K562 (cell line): ENCODE measurements around the gene DHRS4L2. TPM values are rescaled to one million over a fixed set of nuclear protein-coding genes. Genes with fewer than 3 reads are reported as not detected.

Experiments used
- ATAC-seq: fragments of 200-7000 bp; cut with Tn5 transposase; 3 replicates; pipeline ENCODE4 v1.9.1; 2020; ENCODE audit warnings: moderate library complexity
- BruUV-seq: library from RNA; stranded (reverse); fragments of 400-500 nt; replicated peaks from 2 replicates; lab custom pipeline; 2021; lab: Mats Ljungman, UMichigan
- CTCF ChIA-PET: fragments of 300-600 bp; formaldehyde crosslinking; extraction: SDS; loops from one replicate; lab custom pipeline; 2021; ENCODE audit warnings: low intra/inter-chr PET ratio; lab: Yijun Ruan, JAX
- POLR2A ChIA-PET: fragments of 300-600, 350-650 bp; sonication (Branson Sonifier 250); formaldehyde crosslinking; extraction: SDS; loops from one replicate; lab custom pipeline; 2021; ENCODE audit warnings: antibody characterized with exemption, inconsistent platforms; lab: Yijun Ruan, JAX
- DNase-seq, 4 experiments: peaks; one replicate each; pipeline versions ENCODE4 v3.0.0 to v3.0.0-alpha.2; 2011 to 2018; ENCODE audit warnings: low spot score in 3 of 4, mixed read lengths in 3 of 4; ENCODE audit errors: extremely low read depth in 1 of 4
- FAIRE-seq: peaks from 2 replicates; lab custom pipeline; 2011; peaks lifted over from hg19 to GRCh38; lab: Jason Lieb, UNC
- H2AFZ ChIP-seq: 2 replicates; pipeline ENCODE4 v1.6.0; 2011; ENCODE audit warnings: low read depth, low read length, control low read depth, inconsistent platforms
- H3K27ac ChIP-seq: fragments of 200-600 bp; 3 replicates; pipeline ENCODE4 v1.8.0; 2011; ENCODE audit warnings: low read depth, mild to moderate bottlenecking, control low read depth, inconsistent platforms, low read length, moderate library complexity, mixed read lengths; ENCODE audit errors: extremely low read depth
- H3K27me3 ChIP-seq, 2 experiments: fragments of 300-600 bp in 1 of 2; 2 replicates in 1 of 2; 3 replicates in 1 of 2; pipeline versions ENCODE4 v1.6.0 to v1.8.0; 2011; ENCODE audit warnings: inconsistent platforms in 2 of 2, low read length in 2 of 2, mild to moderate bottlenecking in 1 of 2, mixed read lengths in 1 of 2, moderate library complexity in 1 of 2; ENCODE audit not compliant: control insufficient read depth in 2 of 2, insufficient read depth in 2 of 2
- H3K36me3 ChIP-seq: fragments of 300-600 bp; 3 replicates; pipeline ENCODE4 v1.8.0; 2011; ENCODE audit warnings: mild to moderate bottlenecking, low read length, inconsistent platforms; ENCODE audit not compliant: control insufficient read depth, insufficient read depth
- H3K4me1 ChIP-seq, 2 experiments: fragments of 200-600 bp in 1 of 2; replicated peaks in 1 of 2; 2 replicates in 1 of 2; 3 replicates in 1 of 2; pipeline versions ENCODE4 v1.5.1 to v1.8.0; 2011; ENCODE audit warnings: inconsistent platforms in 2 of 2, low read length in 2 of 2, mild to moderate bottlenecking in 1 of 2, mixed read lengths in 1 of 2, moderate library complexity in 1 of 2; ENCODE audit not compliant: control insufficient read depth in 2 of 2, insufficient read depth in 2 of 2
- H3K4me2 ChIP-seq: 2 replicates; pipeline ENCODE4 v1.6.1; 2011; ENCODE audit warnings: low read length, control low read depth, inconsistent platforms, mixed read lengths; ENCODE audit not compliant: insufficient read depth
- H3K4me3 ChIP-seq: fragments of 200-600 bp; sonication (generic), shearing (Covaris generic); 2 replicates; pipeline ENCODE4 v1.5.1; 2016; ENCODE audit warnings: control low read depth, inconsistent platforms
- H3K79me2 ChIP-seq: fragments of 200-600 bp; 3 replicates; pipeline ENCODE4 v1.8.0; 2011; ENCODE audit warnings: low read length, inconsistent platforms; ENCODE audit not compliant: control insufficient read depth, insufficient read depth
- H3K9ac ChIP-seq, 2 experiments: 2 replicates each; pipeline versions ENCODE4 v1.6.0 to v1.6.1; 2011; ENCODE audit warnings: low read depth in 2 of 2, low read length in 2 of 2, control low read depth in 1 of 2, inconsistent platforms in 1 of 2, mild to moderate bottlenecking in 1 of 2, mixed read lengths in 1 of 2; ENCODE audit not compliant: insufficient read depth in 1 of 2
- H3K9me1 ChIP-seq: one replicate; pipeline ENCODE4 v1.6.0; 2011; ENCODE audit warnings: inconsistent platforms, mild to moderate bottlenecking, low read length, moderate library complexity; ENCODE audit not compliant: control insufficient read depth, insufficient read depth
- H3K9me3 ChIP-seq: replicated peaks from 2 replicates; pipeline ENCODE4 v1.5.1; 2011; ENCODE audit warnings: low read depth, low read length, inconsistent platforms; ENCODE audit not compliant: control insufficient read depth, insufficient read depth
- H4K20me1 ChIP-seq: replicated peaks from 2 replicates; pipeline ENCODE4 v1.6.1; 2011; ENCODE audit warnings: low read length, inconsistent platforms, mixed read lengths; ENCODE audit not compliant: control insufficient read depth, insufficient read depth
- C11orf30 ChIP-seq: fragments of 450-650 bp; IDR thresholded peaks from 2 replicates; pipeline ENCODE4 v1.6.1; 2016; ENCODE audit warnings: low read depth, mild to moderate bottlenecking
- CBFA2T2 ChIP-seq: fragments of 450-650 bp; conservative IDR thresholded peaks from 2 replicates; pipeline ENCODE4 v1.6.1; 2017; ENCODE audit warnings: mild to moderate bottlenecking
- CEBPG ChIP-seq, 3 experiments: fragments of 200-800 bp in 1 of 3; sonication (Bioruptor generic) in 1 of 3; sonication (generic) in 1 of 3; formaldehyde crosslinking in 1 of 3; IDR thresholded peaks in 2 of 3; conservative IDR thresholded peaks in 1 of 3; 2 replicates each; pipeline versions ENCODE4 v1.6.1 to v1.8.0; 2016 to 2022; ENCODE audit warnings: missing compliant biosample characterization in 2 of 3, missing genetic modification characterization in 2 of 3, mild to moderate bottlenecking in 1 of 3, missing genetic modification reagents in 1 of 3
- DEAF1 ChIP-seq: fragments of 450-650 bp; formaldehyde crosslinking; IDR thresholded peaks from 2 replicates; pipeline ENCODE4 v1.4.0; 2020; ENCODE audit warnings: mild to moderate bottlenecking, moderate library complexity
- DPF2 ChIP-seq: fragments of 450-650 bp; IDR thresholded peaks from 2 replicates; pipeline ENCODE4 v1.6.1; 2016
- HIVEP1 ChIP-seq: fragments of 250-450 bp; sonication (Bioruptor Pico); IDR thresholded peaks from 2 replicates; pipeline ENCODE4 v1.4.0; 2020; ENCODE audit warnings: mild to moderate bottlenecking
- MCM5 ChIP-seq: fragments of 450-650 bp; IDR thresholded peaks from 2 replicates; pipeline ENCODE4 v1.6.1; 2016; ENCODE audit warnings: low read depth
- MLX ChIP-seq, 2 experiments: fragments of 450-650 bp in 1 of 2; sonication (generic) in 1 of 2; formaldehyde crosslinking; conservative IDR thresholded peaks; 2 replicates each; pipeline versions ENCODE4 v1.4.0 to v1.8.1; 2020 to 2022; ENCODE audit warnings: mild to moderate bottlenecking in 1 of 2, missing genetic modification reagents in 1 of 2
- NFE2 ChIP-seq: IDR thresholded peaks from 2 replicates; pipeline ENCODE4 v1.6.1; 2014; ENCODE audit warnings: antibody characterized with exemption, low read depth
- NR3C1 ChIP-seq: sonication (generic); formaldehyde crosslinking; IDR thresholded peaks from 2 replicates; pipeline ENCODE4 v1.8.1; 2022; ENCODE audit warnings: missing genetic modification reagents
- OTX1 ChIP-seq: fragments of 450-650 bp; formaldehyde crosslinking; IDR thresholded peaks from 2 replicates; pipeline ENCODE4 v1.4.0; 2022; ENCODE audit warnings: mild to moderate bottlenecking
- SOX6 ChIP-seq: fragments of 450-650 bp; IDR thresholded peaks from 2 replicates; pipeline ENCODE4 v1.6.1; 2014; ENCODE audit warnings: mild to moderate bottlenecking
- TAF1 ChIP-seq: IDR thresholded peaks from 2 replicates; pipeline ENCODE4 v1.6.1; 2011; ENCODE audit warnings: mild to moderate bottlenecking, low read length, moderate library complexity; ENCODE audit not compliant: insufficient read depth, control insufficient read depth, severe bottlenecking; ENCODE audit errors: extremely low read depth
- TAL1 ChIP-seq: fragments of 450-650 bp; IDR thresholded peaks from 2 replicates; pipeline ENCODE4 v1.6.1; 2016; ENCODE audit warnings: mild to moderate bottlenecking
- TBP ChIP-seq: optimal IDR thresholded peaks from 2 replicates; pipeline ENCODE3; 2011; ENCODE audit warnings: low read depth, low read length, improper control_type of control experiment
- TEAD4 ChIP-seq, 2 experiments: sonication (generic) in 1 of 2; formaldehyde crosslinking in 1 of 2; IDR thresholded peaks; 2 replicates each; pipeline versions ENCODE4 v1.6.1 to v1.8.0; 2012 to 2022; ENCODE audit warnings: borderline replicate concordance in 1 of 2, inconsistent platforms in 1 of 2, low read length in 1 of 2, mild to moderate bottlenecking in 1 of 2, missing genetic modification reagents in 1 of 2
- TRIM24 ChIP-seq, 2 experiments: fragments of 450-650 bp; IDR thresholded peaks; 2 replicates each; pipeline ENCODE4 v1.6.1; 2016
- ZNF121 ChIP-seq: sonication (generic); formaldehyde crosslinking; conservative IDR thresholded peaks from 2 replicates; pipeline ENCODE4 v1.8.0; 2022; ENCODE audit warnings: missing genetic modification reagents
- ZNF395 ChIP-seq: fragments of 200-800 bp; sonication (Bioruptor generic); IDR thresholded peaks from 2 replicates; pipeline ENCODE4 v1.6.1; 2017; ENCODE audit warnings: missing genetic modification characterization, missing compliant biosample characterization
- ZNF699 ChIP-seq: fragments of 250-450 bp; sonication (Bioruptor Pico); IDR thresholded peaks from 2 replicates; pipeline ENCODE4 v1.8.0; 2021; ENCODE audit warnings: mild to moderate bottlenecking, moderate library complexity; ENCODE audit not compliant: insufficient replicate concordance
- WGBS: fragments of 100-300 bp; shearing (Covaris generic); methylation state at CpG from one replicate; pipeline ENCODE4 v1.1.6; 2016; ENCODE audit warnings: low coverage, mixed read lengths; ENCODE audit not compliant: insufficient coverage; ENCODE audit errors: missing lambda C conversion rate; 5-methylcytosine and 5-hydroxymethylcytosine counted together
- in situ Hi-C: fragments of 300-500 bp; cut with MboI; formaldehyde crosslinking; loops from 4 replicates; pipeline ENCODE4 v1.15.0; 2018; ENCODE audit warnings: inconsistent platforms, mixed read lengths
- intact Hi-C: fragments of 100-400 bp; cut with micrococcal nuclease; formaldehyde crosslinking; loops from 2 replicates; pipeline ENCODE4 v1.14.2; 2022
- polyA plus RNA-seq, 8 experiments: library from polyadenylated mRNA; depleted of rRNA in 4 of 8; stranded (reverse) in 5 of 8; unstranded in 3 of 8; fragments of >200 nt; fragmentation: Nextera tagmentation in 2 of 8; fragmentation: Illumina TruSeq in 1 of 8; extraction: Ambion mirVana in 2 of 8; extraction: Trizol in 1 of 8; gene quantifications; 2 replicates each; pipeline versions ENCODE4 v1.2.1 to v1.2.3, GENCODE V29; 2011 to 2014; ENCODE audit warnings: inconsistent platforms in 1 of 8, missing spikeins in 1 of 8
- total RNA-seq, 7 experiments: library from RNA; depleted of rRNA in 6 of 7; stranded (reverse); fragments of >200 nt in 6 of 7; fragmentation: Illumina TruSeq in 2 of 7; extraction: Trizol in 2 of 7; gene quantifications; 2 replicates each; pipeline versions ENCODE4 v1.2.1 to v1.2.3, GENCODE V29; 2011 to 2021; ENCODE audit warnings: low replicate concordance in 1 of 7

DHRS4L2 gene
- total and polyA plus RNA-seq, 9 of the 15 experiments (the other 6 are each of a cell fraction or from before 2014, with no cell fraction given), result 2.3 to 13.7 (median 8.1) TPM

- no peaks in the 10 kb centered on the region for H3K9me1 ChIP-seq
- WGBS, result 15% methylated on average over 2 of the region's 2 CpGs
- H3K79me2 ChIP-seq, result no peaks in the 10 kb centered on the region
- peaks cover 0 to 4% of the 10 kb centered on the region in 2 experiments; a peak in 2 of 5 replicates for H3K4me1 ChIP-seq
- H3K4me3 ChIP-seq, result no peak overlapping the region
- H3K9me3 ChIP-seq, result no peaks in the 10 kb centered on the region; the same call in none of the 2 replicates
- ChIA-PET POLR2A (no interaction called here), CTCF (no interaction called here)
- no peaks in the 10 kb centered on the region for H4K20me1 ChIP-seq
- H3K4me2 ChIP-seq, result no peak overlapping the region
- no TSS peak for BruUV-seq
- H3K27ac ChIP-seq, result no peak overlapping the region
- FAIRE-seq (no peak), ATAC-seq (no peak), DNase-seq (no peak)
- intact Hi-C loops, result no loop called here
- no peaks in the 10 kb centered on the region for H3K36me3 ChIP-seq
- no peaks in the 10 kb centered on the region for H3K27me3 ChIP-seq
- no peak overlapping the region for H2AFZ ChIP-seq
- H3K9ac ChIP-seq, result no peak overlapping the region
- in situ Hi-C loops, result no loop called here
- TF ChIP-seq MCM5 (no peak), ZNF699 (CRISPR knock-in tag) (no peak), HIVEP1 (CRISPR knock-in tag) (no peak), NR3C1 (CRISPR knock-in tag) (no peak), MLX (CRISPR knock-in tag; conservative IDR thresholded peaks at IDR 0.05) (no peak), TEAD4 (IDR thresholded peaks at IDR 0.05; ENCODE audit: low read length) (peak; percentile 55), TEAD4 (CRISPR knock-in tag; IDR thresholded peaks at IDR 0.05; ENCODE audit: borderline replicate concordance) (no peak), DEAF1 (CRISPR knock-in tag) (no peak), C11orf30 (peak; percentile 23; the same call in 1 of the 2 replicates), ZNF121 (CRISPR knock-in tag) (no peak), TRIM24 (IDR thresholded peaks at IDR 0.05) (no peak; a peak in 1 of 4 replicates), CEBPG (CRISPR knock-in tag; IDR thresholded peaks at IDR 0.05) (no peak), CEBPG (tag; conservative IDR thresholded peaks at IDR 0.05 in 1 of 2, IDR thresholded peaks at IDR 0.05 in 1 of 2) (peak; percentile 15 to 47; a peak in 1 of 4 replicates), OTX1 (CRISPR knock-in tag) (no peak), ZNF395 (CRISPR knock-in tag) (no peak), TBP (no peak), TAL1 (peak; percentile 73), NFE2 (peak; percentile 24; the same call in 1 of the 2 replicates), TAF1 (no peak), CBFA2T2 (peak; percentile 66), SOX6 (0 out of 2 replicates have a peak, but pooled peaks have one; percentile 12), DPF2 (no peak)
These were observed 44.1 kb downstream of the DHRS4L2 start for GRCh38 chr14:24032727-24033418.
